Endothelial cell of umbilical vein (primary cell): ENCODE measurements around the gene EHBP1L1. TPM values are rescaled to one million over a fixed set of nuclear protein-coding genes. Genes with fewer than 3 reads are reported as not detected.

Experiments
- BruUV-seq: library from RNA; stranded (reverse); fragments of 400-500 nt; replicated peaks from 2 replicates; lab custom pipeline; 2021; lab: Mats Ljungman, UMichigan
- CTCF ChIA-PET: fragments of 300-600, 350-600 bp; sonication (Branson Sonifier 250); formaldehyde crosslinking; loops from one replicate; lab custom pipeline; 2021; ENCODE audit warnings: antibody characterized with exemption, inconsistent platforms; lab: Charles Lee
- POLR2A ChIA-PET: fragments of 300-600, 350-600 bp; sonication (Branson Sonifier 250); formaldehyde crosslinking; loops from one replicate; lab custom pipeline; 2021; ENCODE audit warnings: antibody characterized with exemption, inconsistent platforms; lab: Charles Lee
- DNase-seq: peaks from one replicate; pipeline ENCODE4 v3.0.0-alpha.2; 2011; ENCODE audit warnings: low read depth, low spot score
- FAIRE-seq: peaks from 2 replicates; lab custom pipeline; 2011; peaks lifted over from hg19 to GRCh38; lab: Jason Lieb, UNC
- H2AFZ ChIP-seq: 2 replicates; pipeline ENCODE4 v1.6.0; 2012; ENCODE audit warnings: low read depth, low read length, control low read depth, inconsistent platforms
- H3K27ac ChIP-seq: 2 replicates; pipeline ENCODE4 v1.5.1; 2011; ENCODE audit warnings: low read depth, mild to moderate bottlenecking, control low read depth, low read length, moderate library complexity; ENCODE audit not compliant: insufficient read depth
- H3K27me3 ChIP-seq, 2 experiments: 2 replicates each; pipeline versions ENCODE4 v1.6.0 to v1.6.1; 2011; ENCODE audit warnings: low read length in 2 of 2, mixed read lengths in 1 of 2; ENCODE audit not compliant: control insufficient read depth in 2 of 2, insufficient read depth in 2 of 2
- H3K36me3 ChIP-seq, 2 experiments: 2 replicates in 1 of 2; 3 replicates in 1 of 2; pipeline ENCODE4 v1.5.1; 2011; ENCODE audit warnings: low read length in 2 of 2, mild to moderate bottlenecking in 1 of 2, moderate library complexity in 1 of 2; ENCODE audit not compliant: control insufficient read depth in 2 of 2, insufficient read depth in 2 of 2; ENCODE audit errors: extremely low read depth in 1 of 2
- H3K4me1 ChIP-seq: 3 replicates; pipeline ENCODE4 v1.5.1; 2011; ENCODE audit warnings: mild to moderate bottlenecking, low read length; ENCODE audit not compliant: control insufficient read depth, insufficient read depth; ENCODE audit errors: extremely low read depth
- H3K4me2 ChIP-seq: 2 replicates; pipeline ENCODE4 v1.6.1; 2011; ENCODE audit warnings: low read length, control low read depth, mixed read lengths; ENCODE audit not compliant: insufficient read depth
- H3K4me3 ChIP-seq, 3 experiments: fragments of 200-600 bp in 1 of 3; sonication (generic), shearing (Covaris generic) in 1 of 3; replicated peaks in 1 of 3; 2 replicates each; pipeline ENCODE4 v1.5.1; 2011 to 2016; ENCODE audit warnings: control low read depth in 3 of 3, low read length in 3 of 3, mild to moderate bottlenecking in 2 of 3, inconsistent platforms in 1 of 3, low read depth in 1 of 3, moderate library complexity in 1 of 3; ENCODE audit not compliant: insufficient read depth in 1 of 3
- H3K79me2 ChIP-seq: 2 replicates; pipeline ENCODE4 v1.6.0; 2012; ENCODE audit warnings: low read length, inconsistent platforms; ENCODE audit not compliant: control insufficient read depth, insufficient read depth
- H3K9ac ChIP-seq: replicated peaks from 2 replicates; pipeline ENCODE3; 2011; ENCODE audit warnings: low read length, control low read depth; ENCODE audit not compliant: insufficient read depth; ENCODE audit errors: extremely low read depth
- H3K9me1 ChIP-seq: replicated peaks from 3 replicates; pipeline ENCODE4 v1.6.0; 2011; ENCODE audit warnings: mild to moderate bottlenecking, low read length; ENCODE audit not compliant: control insufficient read depth, insufficient read depth; ENCODE audit errors: extremely low read depth
- H3K9me3 ChIP-seq: replicated peaks from 2 replicates; pipeline ENCODE4 v1.5.1; 2012; ENCODE audit warnings: low read length, inconsistent platforms; ENCODE audit not compliant: control insufficient read depth, insufficient read depth
- H4K20me1 ChIP-seq: replicated peaks from 2 replicates; pipeline ENCODE3; 2011; ENCODE audit warnings: mild to moderate bottlenecking, low read length; ENCODE audit not compliant: control insufficient read depth, insufficient read depth; ENCODE audit errors: extremely low read depth
- EZH2 ChIP-seq: IDR thresholded peaks from 2 replicates; pipeline ENCODE4 v1.6.1; 2012; ENCODE audit warnings: borderline replicate concordance, low read depth, mild to moderate bottlenecking, moderate library complexity, low read length, inconsistent platforms; ENCODE audit not compliant: severe bottlenecking
- MYC ChIP-seq: IDR thresholded peaks from one replicate; pipeline ENCODE4 v1.6.1; 2011; ENCODE audit warnings: mild to moderate bottlenecking, low read depth, low read length
- POLR2AphosphoS5 ChIP-seq: IDR thresholded peaks from 2 replicates; pipeline ENCODE4 v1.6.1; 2012; ENCODE audit warnings: low read depth, mild to moderate bottlenecking, control low read depth, low read length, moderate library complexity; ENCODE audit not compliant: insufficient read depth
- dilution Hi-C: fragments of 300-500 bp; cut with MboI; formaldehyde crosslinking; loops from one replicate; pipeline ENCODE4 v1.15.0; 2019; ENCODE audit warnings: low sequenced_read_pairs; ENCODE audit not compliant: extremely low pct_ligation_motif_present
- intact Hi-C: fragments of 100-400 bp; cut with micrococcal nuclease; formaldehyde crosslinking; loops from one replicate; pipeline ENCODE4 v1.10.0; 2022
- polyA plus RNA-seq, 4 experiments: library from polyadenylated mRNA; depleted of rRNA in 3 of 4; stranded (reverse) in 3 of 4; unstranded in 1 of 4; fragments of >200 nt; gene quantifications; 2 replicates each; pipeline versions ENCODE4 v1.2.1 to v1.2.3, GENCODE V29; 2011 to 2012; ENCODE audit warnings: missing spikeins in 1 of 4
- total RNA-seq: library from RNA; stranded (reverse); gene quantifications from 2 replicates; pipeline ENCODE4 v1.2.3, GENCODE V29; 2021
- TF ChIP-seq, protein P1 (sequence below), 2 donors: IDR thresholded peaks; 1 replicate in 1 of 2; 2 replicates in 1 of 2; pipeline ENCODE4 v1.5.1; 2011; ENCODE audit warnings: low read length in 2 of 2, mild to moderate bottlenecking in 2 of 2, moderate library complexity in 2 of 2, control low read depth in 1 of 2, inconsistent platforms in 1 of 2, low read depth in 1 of 2; ENCODE audit not compliant: insufficient read depth in 1 of 2; ENCODE audit errors: extremely low read depth in 1 of 2
- TF ChIP-seq, protein P2 (sequence below): IDR thresholded peaks from 2 replicates; pipeline ENCODE4 v1.6.1; 2011; ENCODE audit not compliant: insufficient read depth, insufficient read length

The EHBP1L1 gene
- total and polyA plus RNA-seq, 2 donors (not counting 3 experiments of a cell fraction or from before 2014, with no cell fraction given) = 12.7 to 19.7 TPM

GRCh38 chr11:65530157-65530496, 45.7 kb upstream of the EHBP1L1 start:
- TF ChIP-seq POLR2AphosphoS5 (no peak), MYC (no peak), EZH2 (no peak)
- TF ChIP-seq, protein P1, sequence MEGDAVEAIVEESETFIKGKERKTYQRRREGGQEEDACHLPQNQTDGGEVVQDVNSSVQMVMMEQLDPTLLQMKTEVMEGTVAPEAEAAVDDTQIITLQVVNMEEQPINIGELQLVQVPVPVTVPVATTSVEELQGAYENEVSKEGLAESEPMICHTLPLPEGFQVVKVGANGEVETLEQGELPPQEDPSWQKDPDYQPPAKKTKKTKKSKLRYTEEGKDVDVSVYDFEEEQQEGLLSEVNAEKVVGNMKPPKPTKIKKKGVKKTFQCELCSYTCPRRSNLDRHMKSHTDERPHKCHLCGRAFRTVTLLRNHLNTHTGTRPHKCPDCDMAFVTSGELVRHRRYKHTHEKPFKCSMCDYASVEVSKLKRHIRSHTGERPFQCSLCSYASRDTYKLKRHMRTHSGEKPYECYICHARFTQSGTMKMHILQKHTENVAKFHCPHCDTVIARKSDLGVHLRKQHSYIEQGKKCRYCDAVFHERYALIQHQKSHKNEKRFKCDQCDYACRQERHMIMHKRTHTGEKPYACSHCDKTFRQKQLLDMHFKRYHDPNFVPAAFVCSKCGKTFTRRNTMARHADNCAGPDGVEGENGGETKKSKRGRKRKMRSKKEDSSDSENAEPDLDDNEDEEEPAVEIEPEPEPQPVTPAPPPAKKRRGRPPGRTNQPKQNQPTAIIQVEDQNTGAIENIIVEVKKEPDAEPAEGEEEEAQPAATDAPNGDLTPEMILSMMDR (IDR thresholded peaks at IDR 0.05; ENCODE audit: extremely low read depth in 1 of 2, insufficient read depth in 1 of 2, low read depth in 1 of 2, low read length in 2 of 2) = peak; percentile 22 to 36
- TF ChIP-seq, protein P2, sequence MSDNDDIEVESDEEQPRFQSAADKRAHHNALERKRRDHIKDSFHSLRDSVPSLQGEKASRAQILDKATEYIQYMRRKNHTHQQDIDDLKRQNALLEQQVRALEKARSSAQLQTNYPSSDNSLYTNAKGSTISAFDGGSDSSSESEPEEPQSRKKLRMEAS = no peak
- Histone ChIP-seq H3K4me1 (peaks cover 8% of the 10 kb centered on the region), H3K79me2 (peaks cover 20% of the 10 kb centered on the region), H3K4me3 (no peak overlapping the region), H3K36me3 (peaks cover 16 to 44% of the 10 kb centered on the region in 2 experiments), H3K9me3 (no peaks in the 10 kb centered on the region), H3K27ac (no peak overlapping the region), H3K4me2 (no peak overlapping the region), H3K9ac (no peak overlapping the region), H3K27me3 (no peaks in the 10 kb centered on the region), H2AFZ (no peak overlapping the region), H3K9me1 (no peaks in the 10 kb centered on the region), H4K20me1 (no peaks in the 10 kb centered on the region)
- no peak for FAIRE-seq
- ChIA-PET CTCF (interaction anchor here (1.5 kb wide), 1 partner anchor 10 kb away, joined by 5 read pairs; no protein-coding TSS in a partner anchor), POLR2A (no interaction called here)
- BruUV-seq = no TSS peak
- intact Hi-C loops = no loop called here
- dilution Hi-C loops = no loop called here
- no peak for DNase-seq
